Tibial artery (tissue), 4 donors: Measurements from ENCODE around the gene VOPP1.
"Not testable (repeated sequence)": the region's sequence is repeated elsewhere in the genome, so short reads cannot be mapped to it uniquely, and the experiment has no call there.

Experiments
- DNase-seq, 2 donors: peaks; one replicate each; pipeline ENCODE4 v3.0.0-alpha.2; 2019
- H3K27ac ChIP-seq, 2 donors: fragments of 200-600 bp; sonication (generic) in 1 of 2; 1 replicate in 1 of 2; 2 replicates in 1 of 2; pipeline ENCODE4 v1.5.1; 2018 to 2019; ENCODE audit warnings: mild to moderate bottlenecking in 1 of 2
- H3K27me3 ChIP-seq, 2 donors: fragments of 200-600 bp; sonication (generic) in 1 of 2; one replicate each; pipeline versions ENCODE4 v1.5.1 to v1.6.0; 2016 to 2019
- H3K36me3 ChIP-seq, 3 donors: fragments of 200-600 bp; sonication (generic) in 2 of 3; one replicate each; pipeline ENCODE4 v1.5.1; 2016 to 2019; ENCODE audit warnings: mild to moderate bottlenecking in 2 of 3
- H3K4me1 ChIP-seq, 4 donors: fragments of 200-600 bp; sonication (generic) in 2 of 4; 1 replicate in 3 of 4; 2 replicates in 1 of 4; pipeline ENCODE4 v1.5.1; 2016 to 2019
- H3K4me3 ChIP-seq, 2 donors: fragments of 200-600 bp; sonication (generic) in 1 of 2; 1 replicate in 1 of 2; 2 replicates in 1 of 2; pipeline ENCODE4 v1.5.1; 2018 to 2019; ENCODE audit warnings: mild to moderate bottlenecking in 2 of 2
- H3K9me3 ChIP-seq, 3 donors: fragments of 200-600 bp; sonication (generic) in 1 of 3; one replicate each; pipeline ENCODE4 v1.5.1; 2016 to 2019
- CTCF ChIP-seq, 2 experiments: fragments of 200-600 bp in 1 of 2; fragments of 450-650 bp in 1 of 2; IDR thresholded peaks; one replicate each; pipeline ENCODE4 v1.5.1; 2017 to 2019; ENCODE audit warnings: antibody characterized with exemption in 2 of 2, mild to moderate bottlenecking in 1 of 2, moderate library complexity in 1 of 2
- intact Hi-C: fragments of 100-400 bp; cut with DNase I; formaldehyde crosslinking; loops from one replicate; pipeline ENCODE4 v1.15.0; 2023; ENCODE audit warnings: low total_unique reads

Gene VOPP1

GRCh38 chr7:55572378-55573233, at the start of gene VOPP1:
TSS of gene VOPP1 (minus strand) at chr7:55572502. CDS start at chr7:55572324, 178 bp downstream.
- peak in 1 of 2 experiments; percentile 36 for TF ChIP-seq CTCF (IDR thresholded peaks at IDR 0.05)
- Histone ChIP-seq H3K27ac (peak within 1 kb of the TSS; percentile 88 to 90), H3K4me3 (peak within 1 kb of the TSS; percentile 75 to 98), H3K9me3 (no peaks in the 10 kb centered on the region), H3K4me1 (peaks cover 5 to 58% (median 24%) of the 10 kb centered on the region in 4 donors), H3K27me3 (no peaks in the 10 kb centered on the region), H3K36me3 (no peaks in the 10 kb centered on the region)
- peak; percentile 34 to 77 for DNase-seq
- intact Hi-C loops: no loop called here

GRCh38 chr7:55618913-55619312, 46.6 kb upstream of the VOPP1 start:
- Histone ChIP-seq H3K9me3 (no peaks in the 10 kb centered on the region), H3K27me3 (peaks cover 0 to 4% of the 10 kb centered on the region in 2 donors), H3K4me3 (no peak overlapping the region), H3K27ac (no peak overlapping the region), H3K36me3 (no peaks in the 10 kb centered on the region), H3K4me1 (no peaks in the 10 kb centered on the region)
- no peak for DNase-seq
- no peak for TF ChIP-seq CTCF (IDR thresholded peaks at IDR 0.05)
- intact Hi-C loops: no loop called here

DNA sequence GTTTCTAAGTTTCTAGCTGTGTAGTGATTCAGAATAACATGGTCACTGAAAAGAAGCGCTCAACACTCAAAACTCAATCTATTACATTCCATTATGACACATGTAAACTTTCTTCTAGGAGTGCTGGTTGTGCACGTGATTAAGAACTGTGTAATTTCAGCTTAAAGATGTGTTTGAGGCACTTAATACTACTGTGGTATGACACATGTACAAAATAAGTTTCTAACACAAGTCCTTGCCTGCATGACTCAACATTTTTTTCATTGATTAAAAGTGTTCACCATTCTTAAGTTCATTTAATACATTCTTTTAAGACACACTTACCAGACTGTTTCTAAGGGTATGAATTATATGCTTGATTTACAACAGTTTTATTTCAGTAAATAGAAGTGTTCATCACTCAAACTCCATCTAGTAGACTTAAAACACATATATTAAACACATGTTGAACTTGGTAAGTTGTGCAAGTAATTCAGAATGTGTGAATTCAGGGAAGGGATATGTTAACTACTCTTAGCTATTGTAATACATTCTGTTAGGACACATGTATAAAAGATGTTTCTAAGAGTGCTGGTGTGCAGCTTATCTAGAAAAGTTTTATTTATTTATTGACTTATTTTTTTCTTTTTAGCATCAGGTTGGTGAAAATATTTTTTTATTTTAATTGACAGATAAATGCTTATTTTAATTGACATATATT, 42.2 kb upstream of the VOPP1 start:
- H3K27ac ChIP-seq, H3K27me3 ChIP-seq, H3K4me3 ChIP-seq, DNase-seq, intact Hi-C loops, H3K9me3 ChIP-seq, H3K4me1 ChIP-seq, H3K36me3 ChIP-seq: not testable (repeated sequence)

GRCh38 chr7:55609726-55610125, 37.4 kb upstream of the VOPP1 start:
- H3K36me3 ChIP-seq, H3K9me3 ChIP-seq, DNase-seq, intact Hi-C loops, H3K4me3 ChIP-seq, H3K4me1 ChIP-seq, H3K27me3 ChIP-seq, H3K27ac ChIP-seq: not testable (repeated sequence)

GRCh38 chr7:55605661-55606060, 33.4 kb upstream of the VOPP1 start:
- H3K27ac ChIP-seq, intact Hi-C loops, H3K4me1 ChIP-seq, H3K9me3 ChIP-seq, H3K4me3 ChIP-seq, DNase-seq, H3K27me3 ChIP-seq, H3K36me3 ChIP-seq: not testable (repeated sequence)

GRCh38 chr7:55597944-55598499, 25.7 kb upstream of the VOPP1 start:
- H3K36me3 ChIP-seq, H3K9me3 ChIP-seq, H3K4me1 ChIP-seq, intact Hi-C loops, H3K4me3 ChIP-seq, H3K27ac ChIP-seq, DNase-seq: not testable (repeated sequence)
- peaks cover 0 to 11% of the 10 kb centered on the region in 2 donors for H3K27me3 ChIP-seq
- TF ChIP-seq CTCF (IDR thresholded peaks at IDR 0.05): peak; percentile 23 to 31

DNA sequence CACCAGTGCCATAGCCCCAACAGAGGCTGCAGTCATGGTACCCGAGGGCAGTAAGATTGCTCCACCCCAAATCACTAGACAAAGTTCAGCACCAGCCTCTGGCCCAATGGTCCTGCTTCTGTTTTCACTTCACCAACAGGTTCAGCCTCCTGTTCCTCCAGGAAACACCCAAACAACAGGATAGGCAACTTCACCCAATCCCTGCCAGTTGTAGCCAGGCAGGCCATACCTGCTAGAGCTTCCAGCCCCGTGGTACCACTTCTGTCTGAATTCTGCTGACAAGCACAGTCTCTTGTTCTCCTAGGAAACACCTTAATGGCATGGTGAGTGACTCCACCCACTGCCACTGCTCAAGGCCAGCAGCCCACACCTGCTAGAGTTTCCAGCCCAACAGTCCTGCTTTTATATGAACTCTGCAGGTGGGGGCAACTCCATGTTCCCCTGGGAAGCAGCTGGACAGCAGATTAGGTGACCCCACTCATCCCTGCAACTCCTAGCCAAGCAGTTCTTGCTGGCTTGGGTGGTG, 25.0 kb upstream of the VOPP1 start:
- H3K36me3 ChIP-seq, DNase-seq, intact Hi-C loops, H3K27ac ChIP-seq, H3K4me3 ChIP-seq, H3K4me1 ChIP-seq, H3K9me3 ChIP-seq: not testable (repeated sequence)
- H3K27me3 ChIP-seq: peaks cover 0 to 11% of the 10 kb centered on the region in 2 donors
